Upper lobe of right lung (tissue), 1 donor: ENCODE results near the gene FAM222B. TPM values are rescaled to one million over a fixed set of nuclear protein-coding genes. Genes with fewer than 3 reads are reported as not detected.
A peak's percentile ranks its signal among the peaks of the same experiment; 100 is the strongest.
"Not testable (repeated sequence)": the region's sequence is repeated elsewhere in the genome, so short reads cannot be mapped to it uniquely, and the experiment has no call there.

Source experiments
- ATAC-seq: fragments of 200-7000 bp; cut with Tn5 transposase; one replicate; pipeline ENCODE4 v1.9.1; 2020; ENCODE audit warnings: mild to moderate bottlenecking, moderate library complexity
- DNase-seq: peaks from one replicate; pipeline ENCODE4 v3.0.0-alpha.2; 2020
- H3K27ac ChIP-seq: fragments of 200-600 bp; one replicate; pipeline ENCODE4 v1.8.0; 2022
- H3K27me3 ChIP-seq: fragments of 200-600 bp; one replicate; pipeline ENCODE4 v1.8.0; 2022; ENCODE audit warnings: mild to moderate bottlenecking
- H3K36me3 ChIP-seq: fragments of 200-600 bp; one replicate; pipeline ENCODE4 v1.8.0; 2022
- H3K4me1 ChIP-seq: fragments of 200-600 bp; one replicate; pipeline ENCODE4 v1.8.0; 2022
- H3K4me3 ChIP-seq: fragments of 200-600 bp; one replicate; pipeline ENCODE4 v1.8.0; 2022; ENCODE audit warnings: mild to moderate bottlenecking
- H3K9me3 ChIP-seq: fragments of 200-600 bp; one replicate; pipeline ENCODE4 v1.8.0; 2022
- CTCF ChIP-seq: fragments of 200-600 bp; IDR thresholded peaks from one replicate; pipeline ENCODE4 v1.8.0; 2022; ENCODE audit warnings: antibody characterized with exemption
- intact Hi-C: fragments of 100-400 bp; cut with DNase I; formaldehyde crosslinking; loops from one replicate; pipeline ENCODE4 v1.11.0; 2022
- total RNA-seq: library from RNA; stranded (reverse); fragmentation: NEBNext Ultra II Directional; extraction: Animal tissue kit (Norgen Biotek cat#: 25700); gene quantifications from one replicate; pipeline ENCODE4 v1.2.1, GENCODE V29; 2021
- donor health status: DM: no; HTN: yes; CAD: no; lungs with severe emphysema.

The FAM222B gene
- total RNA-seq, 1 donor from 2014 or later, result 22.2 TPM

GRCh38 chr17:28812091-28812747 is 30.4 kb downstream of the FAM222B start:
- ATAC-seq, result peak; percentile 100
- H3K27me3 ChIP-seq, result no peaks in the 10 kb centered on the region
- peak; percentile 99 for DNase-seq
- H3K27ac ChIP-seq, result peak overlapping the region; percentile 89
- intact Hi-C loops, result no loop called here
- TF ChIP-seq CTCF, result no peak
- H3K4me3 ChIP-seq, result peak overlapping the region; percentile 91
- H3K9me3 ChIP-seq, result no peaks in the 10 kb centered on the region
- no peaks in the 10 kb centered on the region for H3K36me3 ChIP-seq
- peaks cover 25% of the 10 kb centered on the region for H3K4me1 ChIP-seq

GRCh38 chr17:28811651-28812090 is 30.9 kb downstream of the FAM222B start:
- intact Hi-C loops, result no loop called here
- TF ChIP-seq CTCF, result no peak
- H3K4me1 ChIP-seq, result peaks cover 31% of the 10 kb centered on the region
- H3K9me3 ChIP-seq, result no peaks in the 10 kb centered on the region
- no peaks in the 10 kb centered on the region for H3K36me3 ChIP-seq
- H3K4me3 ChIP-seq, result peak overlapping the region; percentile 91
- DNase-seq (no peak), ATAC-seq (no peak)
- H3K27me3 ChIP-seq, result no peaks in the 10 kb centered on the region
- peak overlapping the region; percentile 89 for H3K27ac ChIP-seq

- no peak overlapping the region for H3K27ac ChIP-seq
- H3K4me1 ChIP-seq, result peaks cover 31% of the 10 kb centered on the region
- H3K9me3 ChIP-seq, result no peaks in the 10 kb centered on the region
- H3K4me3 ChIP-seq, result no peak overlapping the region
- no peak for ATAC-seq
- DNase-seq, result no peak
- H3K27me3 ChIP-seq, result no peaks in the 10 kb centered on the region
- intact Hi-C loops, result no loop called here
- H3K36me3 ChIP-seq, result peaks cover 5% of the 10 kb centered on the region
- no peak for TF ChIP-seq CTCF
Observed at GRCh38 chr17:28810437-28810836, 32.2 kb downstream of the FAM222B start.

GRCh38 chr17:28807925-28808634 is 34.5 kb downstream of the FAM222B start:
- Histone ChIP-seq H3K27ac (peak overlapping the region; percentile 67), H3K4me1 (peaks cover 29% of the 10 kb centered on the region), H3K9me3 (no peaks in the 10 kb centered on the region), H3K4me3 (no peak overlapping the region), H3K27me3 (no peaks in the 10 kb centered on the region), H3K36me3 (peaks cover 13% of the 10 kb centered on the region)
- no peak for ATAC-seq
- intact Hi-C loops, result no loop called here
- TF ChIP-seq CTCF, result no peak
- DNase-seq, result no peak

GRCh38 chr17:28796062-28796461 is 46.5 kb downstream of the FAM222B start:
- no peaks in the 10 kb centered on the region for H3K4me1 ChIP-seq
- H3K9me3 ChIP-seq, result no peaks in the 10 kb centered on the region
- DNase-seq (no peak), ATAC-seq (no peak)
- TF ChIP-seq CTCF, result no peak
- H3K27ac ChIP-seq, result no peak overlapping the region
- H3K27me3 ChIP-seq, result no peaks in the 10 kb centered on the region
- H3K4me3 ChIP-seq, result no peak overlapping the region
- intact Hi-C loops, result no loop called here
- peaks cover 3% of the 10 kb centered on the region for H3K36me3 ChIP-seq

GRCh38 chr17:28794846-28795441 is 47.6 kb downstream of the FAM222B start:
- ATAC-seq, H3K4me1 ChIP-seq, H3K27ac ChIP-seq, H3K9me3 ChIP-seq, H3K4me3 ChIP-seq, H3K36me3 ChIP-seq, intact Hi-C loops, DNase-seq, H3K27me3 ChIP-seq: not testable (repeated sequence)
